ENCODE results near the gene PAPOLA.

The PAPOLA gene

GRCh38 chr14:96599076-96599475 lies 96.9 kb downstream of the PAPOLA start:
- no peak for TF ChIP-seq CTCF (IDR thresholded peaks at IDR 0.05; ENCODE audit: borderline replicate concordance, insufficient read depth, low read depth, low read length)
- no peak overlapping the region for H3K4me3 ChIP-seq (ENCODE audit: low read depth, low read length)

- no peak for TF ChIP-seq CTCF (IDR thresholded peaks at IDR 0.05; ENCODE audit: borderline replicate concordance, insufficient read depth, low read depth, low read length)
- no peak overlapping the region for H3K4me3 ChIP-seq (ENCODE audit: low read depth, low read length)
Observed at GRCh38 chr14:96602186-96602585, 100.0 kb downstream of the PAPOLA start.

- no peak for TF ChIP-seq CTCF (IDR thresholded peaks at IDR 0.05; ENCODE audit: borderline replicate concordance, insufficient read depth, low read depth, low read length)
Observed at GRCh38 chr14:96603350-96604255, 101.4 kb downstream of the PAPOLA start.

GRCh38 chr14:96614481-96614881 lies 112.3 kb downstream of the PAPOLA start:
- H3K4me3 ChIP-seq (ENCODE audit: low read depth, low read length): no peak overlapping the region
- no peak for TF ChIP-seq CTCF (IDR thresholded peaks at IDR 0.05; ENCODE audit: borderline replicate concordance, insufficient read depth, low read depth, low read length)

More at GRCh38 chr14:96603350-96604255, 101.4 kb downstream of the PAPOLA start:
- no peak overlapping the region for H3K4me3 ChIP-seq (ENCODE audit: low read depth, low read length)

- H3K4me3 ChIP-seq (ENCODE audit: low read depth, low read length): no peak overlapping the region
- no peak for TF ChIP-seq CTCF (IDR thresholded peaks at IDR 0.05; ENCODE audit: borderline replicate concordance, insufficient read depth, low read depth, low read length)
Observed at GRCh38 chr14:96616161-96616721, 114.1 kb downstream of the PAPOLA start.

Data from GM12875 (cell line).